DMS114 treated with DMSO at 0.1 percent for 48 hours (cell line): ENCODE data around the gene ZPLD1.

Source experiments
- DNase-seq: peaks from one replicate; lab custom pipeline; 2025; ENCODE audit not compliant: unreplicated experiment; lab: John Stamatoyannopoulos, UW

ZPLD1 gene

GRCh38 chr3:102434715-102435114 is at the start of gene ZPLD1:
ZPLD1 (plus strand) TSS chr3:102435015; CDS start chr3:102438488, 3,473 bp downstream.
- no peak for DNase-seq

GRCh38 chr3:102390171-102390864 is 44.5 kb upstream of the ZPLD1 start:
- DNase-seq, result no peak

GRCh38 chr3:102390916-102391315 is 43.9 kb upstream of the ZPLD1 start:
- no peak for DNase-seq

- DNase-seq, result no peak
These were observed 43.3 kb upstream of the ZPLD1 start for GRCh38 chr3:102391491-102391890.

GRCh38 chr3:102394517-102394916 is 40.3 kb upstream of the ZPLD1 start:
- DNase-seq, result no peak

GRCh38 chr3:102398176-102398575 is 36.6 kb upstream of the ZPLD1 start:
- no peak for DNase-seq

- no peak for DNase-seq
These were observed 36.1 kb upstream of the ZPLD1 start for GRCh38 chr3:102398666-102399065.

- DNase-seq, result no peak
These were observed 34.7 kb upstream of the ZPLD1 start for GRCh38 chr3:102400142-102400541.

- no peak for DNase-seq
These were observed 34.0 kb upstream of the ZPLD1 start for GRCh38 chr3:102400766-102401165.

- no peak for DNase-seq
These were observed 24.2 kb upstream of the ZPLD1 start for GRCh38 chr3:102410616-102411015.

GRCh38 chr3:102415553-102415952 is 19.3 kb upstream of the ZPLD1 start:
- DNase-seq, result no peak

GRCh38 chr3:102419786-102420185 is 15.0 kb upstream of the ZPLD1 start:
- no peak for DNase-seq

- DNase-seq, result no peak
These were observed 7.0 kb downstream of the ZPLD1 start for GRCh38 chr3:102441832-102442231.

- no peak for DNase-seq
These were observed 8.2 kb downstream of the ZPLD1 start for GRCh38 chr3:102443021-102443420.

GRCh38 chr3:102444101-102444500 is 9.3 kb downstream of the ZPLD1 start:
- DNase-seq, result no peak

GRCh38 chr3:102447272-102447671 is 12.5 kb downstream of the ZPLD1 start:
- DNase-seq, result no peak

GRCh38 chr3:102449341-102449740 is 14.5 kb downstream of the ZPLD1 start:
- DNase-seq, result no peak

GRCh38 chr3:102449930-102450329 is 15.1 kb downstream of the ZPLD1 start:
- no peak for DNase-seq

- no peak for DNase-seq
These were observed 16.2 kb downstream of the ZPLD1 start for GRCh38 chr3:102450976-102451375.

- DNase-seq, result no peak
These were observed 16.7 kb downstream of the ZPLD1 start for GRCh38 chr3:102451543-102451942.

- DNase-seq, result no peak
These were observed 19.4 kb downstream of the ZPLD1 start for GRCh38 chr3:102454181-102454580.

GRCh38 chr3:102457644-102458043 is 22.8 kb downstream of the ZPLD1 start:
- no peak for DNase-seq

- DNase-seq, result no peak
These were observed 25.8 kb downstream of the ZPLD1 start for GRCh38 chr3:102460579-102460978.
